ENCODE measurements around the gene ADCYAP1R1. TPM values are rescaled to one million over a fixed set of nuclear protein-coding genes. Genes with fewer than 3 reads are reported as not detected.
A peak's percentile ranks its signal among the peaks of the same experiment; 100 is the strongest.

The ADCYAP1R1 gene
- total and polyA plus RNA-seq, 11 donors: 0.42 to 7.7 (median 1.6) TPM

- no peaks in the 10 kb centered on the region for H3K36me3 ChIP-seq
- TF ChIP-seq, protein P1, sequence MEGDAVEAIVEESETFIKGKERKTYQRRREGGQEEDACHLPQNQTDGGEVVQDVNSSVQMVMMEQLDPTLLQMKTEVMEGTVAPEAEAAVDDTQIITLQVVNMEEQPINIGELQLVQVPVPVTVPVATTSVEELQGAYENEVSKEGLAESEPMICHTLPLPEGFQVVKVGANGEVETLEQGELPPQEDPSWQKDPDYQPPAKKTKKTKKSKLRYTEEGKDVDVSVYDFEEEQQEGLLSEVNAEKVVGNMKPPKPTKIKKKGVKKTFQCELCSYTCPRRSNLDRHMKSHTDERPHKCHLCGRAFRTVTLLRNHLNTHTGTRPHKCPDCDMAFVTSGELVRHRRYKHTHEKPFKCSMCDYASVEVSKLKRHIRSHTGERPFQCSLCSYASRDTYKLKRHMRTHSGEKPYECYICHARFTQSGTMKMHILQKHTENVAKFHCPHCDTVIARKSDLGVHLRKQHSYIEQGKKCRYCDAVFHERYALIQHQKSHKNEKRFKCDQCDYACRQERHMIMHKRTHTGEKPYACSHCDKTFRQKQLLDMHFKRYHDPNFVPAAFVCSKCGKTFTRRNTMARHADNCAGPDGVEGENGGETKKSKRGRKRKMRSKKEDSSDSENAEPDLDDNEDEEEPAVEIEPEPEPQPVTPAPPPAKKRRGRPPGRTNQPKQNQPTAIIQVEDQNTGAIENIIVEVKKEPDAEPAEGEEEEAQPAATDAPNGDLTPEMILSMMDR (IDR thresholded peaks at IDR 0.05): no peak
- TF ChIP-seq POLR2A (IDR thresholded peaks at IDR 0.05): no peak
- peaks cover 0 to 21% (median 0%) of the 10 kb centered on the region in 9 donors for H3K27me3 ChIP-seq
- intact Hi-C loops (cut with DNase I): no loop called here
- H3K9me3 ChIP-seq: peaks cover 0 to 13% (median 0%) of the 10 kb centered on the region in 12 donors
- H3K4me1 ChIP-seq: peaks cover 0 to 9% (median 0%) of the 10 kb centered on the region in 12 donors
- ATAC-seq (no peak), DNase-seq (no peak)
- H3K4me3 ChIP-seq: peak overlapping the region in 1 of 12 donors; percentile 12
- WGBS, 4 donors: 53 to 60% (median 55%) methylated on average over 6 of the region's 6 CpGs
- no peak overlapping the region for H3K27ac ChIP-seq
These were observed 45.3 kb upstream of the ADCYAP1R1 start for GRCh38 chr7:31006857-31007256.

- WGBS, 4 donors: 37 to 53% (median 42%) methylated on average over 4 to 5 of the region's 5 CpGs
- H3K27ac ChIP-seq: no peak overlapping the region
- no peak overlapping the region for H3K4me3 ChIP-seq
- H3K36me3 ChIP-seq: no peaks in the 10 kb centered on the region
- intact Hi-C loops (cut with DNase I): no loop called here
- ATAC-seq: peak in 1 of 4 donors; percentile 59
- peaks cover 0 to 21% (median 0%) of the 10 kb centered on the region in 9 donors for H3K27me3 ChIP-seq
- TF ChIP-seq, protein P1 (IDR thresholded peaks at IDR 0.05): no peak
- TF ChIP-seq POLR2A (IDR thresholded peaks at IDR 0.05): no peak
- H3K4me1 ChIP-seq: peaks cover 0 to 9% (median 0%) of the 10 kb centered on the region in 12 donors
- H3K9me3 ChIP-seq: peaks cover 0 to 13% (median 0%) of the 10 kb centered on the region in 12 donors
- no peak for DNase-seq
These were observed 44.5 kb upstream of the ADCYAP1R1 start for GRCh38 chr7:31007634-31008033.

GRCh38 chr7:31014826-31015225 is 37.3 kb upstream of the ADCYAP1R1 start:
- intact Hi-C loops (cut with DNase I): no loop called here
- no peak for TF ChIP-seq POLR2A (IDR thresholded peaks at IDR 0.05)
- TF ChIP-seq, protein P1 (IDR thresholded peaks at IDR 0.05): no peak
- H3K27ac ChIP-seq: no peak overlapping the region
- H3K4me3 ChIP-seq: no peak overlapping the region
- peaks cover 0 to 6% (median 0%) of the 10 kb centered on the region in 9 donors for H3K27me3 ChIP-seq
- ATAC-seq: no peak
- WGBS, 4 donors: 57 to 76% (median 61%) methylated on average over 3 of the region's 3 CpGs
- H3K4me1 ChIP-seq: peaks cover 0 to 9% (median 0%) of the 10 kb centered on the region in 12 donors
- peaks cover 0 to 8% (median 0%) of the 10 kb centered on the region in 12 donors for H3K9me3 ChIP-seq
- no peaks in the 10 kb centered on the region for H3K36me3 ChIP-seq
- DNase-seq: no peak

- H3K27me3 ChIP-seq: no peaks in the 10 kb centered on the region
- intact Hi-C loops (cut with DNase I): no loop called here
- H3K36me3 ChIP-seq: no peaks in the 10 kb centered on the region
- TF ChIP-seq, protein P1 (IDR thresholded peaks at IDR 0.05): no peak
- TF ChIP-seq POLR2A (IDR thresholded peaks at IDR 0.05): no peak
- no peak for DNase-seq
- WGBS, 4 donors: 74 to 80% (median 77%) methylated on average over 7 of the region's 7 CpGs
- peaks cover 0 to 9% (median 0%) of the 10 kb centered on the region in 12 donors for H3K4me1 ChIP-seq
- peak in 1 of 4 donors; percentile 17 for ATAC-seq
- H3K9me3 ChIP-seq: no peaks in the 10 kb centered on the region
- H3K4me3 ChIP-seq: no peak overlapping the region
- no peak overlapping the region for H3K27ac ChIP-seq
These were observed 35.0 kb upstream of the ADCYAP1R1 start for GRCh38 chr7:31017032-31017675.
